Measurements from ENCODE around the gene BCAR3. TPM values are rescaled to one million over a fixed set of nuclear protein-coding genes. Genes with fewer than 3 reads are reported as not detected.

The BCAR3 gene
- total RNA-seq, 1 experiment from 2014 or later = 15.6 TPM

DNA sequence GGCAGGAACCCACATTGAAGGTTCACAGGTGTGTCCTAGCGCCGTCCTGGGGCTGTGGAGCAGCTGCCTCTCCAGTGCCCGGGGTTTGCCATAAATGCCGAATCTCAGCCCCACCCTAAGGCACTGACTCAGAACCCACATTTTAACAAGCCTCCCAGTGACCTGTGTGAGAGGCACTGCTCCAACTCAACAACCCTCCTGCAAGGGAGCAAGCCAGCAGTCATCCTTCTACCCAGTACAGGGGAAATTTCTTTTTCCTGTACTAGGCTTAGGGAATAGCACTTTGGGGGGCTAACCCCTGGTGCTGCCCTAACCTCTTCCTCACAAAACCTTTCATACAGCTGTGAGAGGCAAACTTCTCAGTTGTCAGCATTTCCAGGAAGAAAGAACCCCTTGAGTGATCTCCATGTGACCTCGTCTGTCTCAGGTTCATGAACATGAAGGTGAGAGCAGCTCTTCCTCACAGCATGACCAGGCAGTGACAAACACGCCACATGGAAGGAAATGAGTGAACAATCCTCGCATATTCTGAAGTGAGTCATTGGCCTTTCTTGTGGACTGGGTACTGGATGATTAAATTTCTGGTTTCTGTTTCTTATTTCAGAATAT lies 11.4 kb upstream of the BCAR3 start:
- intact Hi-C loops (cut with micrococcal nuclease; ENCODE audit: unreplicated experiment) = no loop called here
- DNase-seq = peak; percentile 57
- H3K9me3 Mint-ChIP-seq (ENCODE audit: low read depth, unreplicated experiment) = no peaks in the 10 kb centered on the region
- H3K36me3 Mint-ChIP-seq (ENCODE audit: insufficient read depth, unreplicated experiment) = no peaks in the 10 kb centered on the region
- H3K27ac Mint-ChIP-seq (ENCODE audit: unreplicated experiment) = no peak overlapping the region
- no peaks in the 10 kb centered on the region for H3K27me3 Mint-ChIP-seq (ENCODE audit: unreplicated experiment)
- BruUV-seq (replicated peaks) = TSS peak; percentile 78
- no peaks in the 10 kb centered on the region for H3K4me1 Mint-ChIP-seq (ENCODE audit: low read depth, unreplicated experiment)
- CTCF ChIA-PET = interaction anchor here (1.0 to 2.1 kb wide), 5 partner anchors 10 to 120 kb away, joined by 3 to 6 read pairs (median 4); partner anchors contain the start of gene BCAR3
- H3K4me3 Mint-ChIP-seq (ENCODE audit: low read depth, unreplicated experiment) = peak overlapping the region; percentile 29
- TF ChIP-seq, protein P1, sequence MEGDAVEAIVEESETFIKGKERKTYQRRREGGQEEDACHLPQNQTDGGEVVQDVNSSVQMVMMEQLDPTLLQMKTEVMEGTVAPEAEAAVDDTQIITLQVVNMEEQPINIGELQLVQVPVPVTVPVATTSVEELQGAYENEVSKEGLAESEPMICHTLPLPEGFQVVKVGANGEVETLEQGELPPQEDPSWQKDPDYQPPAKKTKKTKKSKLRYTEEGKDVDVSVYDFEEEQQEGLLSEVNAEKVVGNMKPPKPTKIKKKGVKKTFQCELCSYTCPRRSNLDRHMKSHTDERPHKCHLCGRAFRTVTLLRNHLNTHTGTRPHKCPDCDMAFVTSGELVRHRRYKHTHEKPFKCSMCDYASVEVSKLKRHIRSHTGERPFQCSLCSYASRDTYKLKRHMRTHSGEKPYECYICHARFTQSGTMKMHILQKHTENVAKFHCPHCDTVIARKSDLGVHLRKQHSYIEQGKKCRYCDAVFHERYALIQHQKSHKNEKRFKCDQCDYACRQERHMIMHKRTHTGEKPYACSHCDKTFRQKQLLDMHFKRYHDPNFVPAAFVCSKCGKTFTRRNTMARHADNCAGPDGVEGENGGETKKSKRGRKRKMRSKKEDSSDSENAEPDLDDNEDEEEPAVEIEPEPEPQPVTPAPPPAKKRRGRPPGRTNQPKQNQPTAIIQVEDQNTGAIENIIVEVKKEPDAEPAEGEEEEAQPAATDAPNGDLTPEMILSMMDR (IDR thresholded peaks at IDR 0.05; ENCODE audit: unreplicated experiment) = no peak

DNA sequence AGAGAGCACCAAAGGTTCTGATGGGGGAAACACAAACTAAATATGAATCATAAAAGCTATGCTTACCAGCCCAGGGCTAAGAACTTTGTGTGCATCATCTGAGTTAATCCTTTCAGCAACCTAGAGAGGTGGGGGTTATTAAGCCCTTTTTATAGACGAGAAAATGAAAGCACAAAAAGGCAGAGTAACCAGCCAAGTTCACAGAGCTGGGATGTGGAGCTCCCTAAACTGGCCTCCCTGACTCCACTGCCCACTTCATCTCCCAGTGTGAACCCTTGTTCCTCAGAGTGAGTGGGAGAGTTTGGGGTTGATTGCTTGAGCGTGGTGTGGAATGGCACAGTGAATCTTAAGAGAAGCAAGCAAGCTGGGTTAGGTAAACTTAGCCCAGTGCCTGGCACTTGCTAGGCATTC lies 10.8 kb upstream of the BCAR3 start:
- BruUV-seq (replicated peaks) = TSS peak; percentile 64

DNA sequence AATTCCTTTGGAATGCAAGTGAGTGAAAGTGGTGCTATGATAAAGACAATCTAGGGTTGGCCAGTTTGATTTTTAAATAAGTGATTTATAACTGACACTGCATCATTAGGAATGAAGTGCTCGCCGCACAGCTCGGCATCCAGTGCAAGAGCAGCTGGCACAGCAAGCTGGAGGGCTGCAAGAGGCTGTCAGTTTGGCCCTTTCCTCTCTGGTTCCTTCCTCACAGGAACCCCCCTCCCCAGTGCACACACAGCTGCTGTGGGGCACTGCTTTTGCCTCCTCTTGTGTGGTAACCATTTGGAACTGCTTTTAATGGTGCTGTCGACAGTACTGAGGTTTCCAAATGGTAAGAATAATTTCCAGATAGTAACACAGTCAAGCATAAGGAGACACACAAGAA lies 10.4 kb upstream of the BCAR3 start:
- CTCF ChIA-PET = interaction anchor here (1.0 to 2.1 kb wide), 3 partner anchors 11 to 63 kb away, joined by 3 to 6 read pairs (median 5); no protein-coding TSS in a partner anchor

More for the DNA sequence above, 10.8 kb upstream of the BCAR3 start:
- Mint-ChIP-seq H3K4me3 (ENCODE audit: low read depth, unreplicated experiment) (peak overlapping the region; percentile 29), H3K9me3 (ENCODE audit: low read depth, unreplicated experiment) (no peaks in the 10 kb centered on the region), H3K4me1 (ENCODE audit: low read depth, unreplicated experiment) (no peaks in the 10 kb centered on the region), H3K36me3 (ENCODE audit: insufficient read depth, unreplicated experiment) (no peaks in the 10 kb centered on the region), H3K27me3 (ENCODE audit: unreplicated experiment) (no peaks in the 10 kb centered on the region), H3K27ac (ENCODE audit: unreplicated experiment) (no peak overlapping the region)
- CTCF ChIA-PET = interaction anchor here (1.0 to 2.1 kb wide), 3 partner anchors 10 to 63 kb away, joined by 3 to 6 read pairs (median 5); no protein-coding TSS in a partner anchor
- DNase-seq = no peak
- intact Hi-C loops (cut with micrococcal nuclease; ENCODE audit: unreplicated experiment) = no loop called here
- TF ChIP-seq, protein P1 (IDR thresholded peaks at IDR 0.05; ENCODE audit: unreplicated experiment) = no peak

DNA sequence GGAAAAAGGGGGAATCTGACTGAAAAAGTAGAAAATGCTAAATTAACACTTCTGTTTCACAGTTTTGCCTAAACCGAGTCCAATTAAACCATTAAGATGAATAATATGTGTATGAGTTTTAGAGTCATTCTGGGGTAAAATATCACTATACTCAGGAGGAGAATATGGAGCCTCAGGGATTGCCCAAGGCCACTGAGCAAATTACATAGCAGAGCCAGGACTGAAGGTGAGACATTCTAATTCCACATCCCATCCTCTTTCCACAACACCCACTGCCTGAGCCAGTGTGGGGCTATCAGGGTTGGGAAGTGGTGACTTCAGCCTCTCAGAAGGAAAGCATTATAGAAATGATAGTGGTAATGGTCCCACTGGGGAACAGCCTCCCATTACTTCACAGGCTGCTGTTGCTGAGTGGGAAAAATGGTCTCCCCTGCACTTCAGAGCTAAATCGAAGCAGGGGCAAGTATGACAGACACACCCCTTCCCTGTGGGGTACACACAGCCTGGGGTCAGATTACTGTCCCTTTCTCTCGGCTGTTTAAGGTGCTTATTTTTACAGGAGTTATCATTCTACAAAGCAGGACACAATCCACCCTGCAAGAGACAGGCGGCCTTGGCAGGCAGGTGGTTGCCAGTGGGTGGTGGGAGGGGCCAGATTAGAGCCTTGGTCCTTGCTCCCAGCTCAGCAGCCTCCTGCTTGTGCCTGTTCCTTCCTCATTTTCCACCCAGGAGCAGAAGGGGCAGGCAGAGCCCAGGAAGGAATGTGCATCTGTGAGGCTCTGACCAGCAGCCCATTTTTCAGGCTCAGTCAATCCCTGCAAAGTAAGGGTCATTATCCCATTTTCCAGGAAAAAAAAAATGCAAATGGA lies 9.5 kb upstream of the BCAR3 start:
- intact Hi-C loops (cut with micrococcal nuclease; ENCODE audit: unreplicated experiment) = no loop called here
- H3K4me1 Mint-ChIP-seq (ENCODE audit: low read depth, unreplicated experiment) = peaks cover 2% of the 10 kb centered on the region
- H3K27me3 Mint-ChIP-seq (ENCODE audit: unreplicated experiment) = no peaks in the 10 kb centered on the region
- no peak overlapping the region for H3K27ac Mint-ChIP-seq (ENCODE audit: unreplicated experiment)
- H3K36me3 Mint-ChIP-seq (ENCODE audit: insufficient read depth, unreplicated experiment) = no peaks in the 10 kb centered on the region
- H3K4me3 Mint-ChIP-seq (ENCODE audit: low read depth, unreplicated experiment) = no peak overlapping the region
- TF ChIP-seq, protein P1 (IDR thresholded peaks at IDR 0.05; ENCODE audit: unreplicated experiment) = no peak
- BruUV-seq (replicated peaks) = no TSS peak
- peak; percentile 39 for DNase-seq
- CTCF ChIA-PET = no interaction called here
- no peaks in the 10 kb centered on the region for H3K9me3 Mint-ChIP-seq (ENCODE audit: low read depth, unreplicated experiment)

More for the DNA sequence above, 10.4 kb upstream of the BCAR3 start:
- no peaks in the 10 kb centered on the region for H3K4me1 Mint-ChIP-seq (ENCODE audit: low read depth, unreplicated experiment)
- H3K27me3 Mint-ChIP-seq (ENCODE audit: unreplicated experiment) = no peaks in the 10 kb centered on the region
- intact Hi-C loops (cut with micrococcal nuclease; ENCODE audit: unreplicated experiment) = no loop called here
- BruUV-seq (replicated peaks) = no TSS peak
- no peak overlapping the region for H3K27ac Mint-ChIP-seq (ENCODE audit: unreplicated experiment)
- H3K36me3 Mint-ChIP-seq (ENCODE audit: insufficient read depth, unreplicated experiment) = no peaks in the 10 kb centered on the region
- DNase-seq = no peak
- H3K4me3 Mint-ChIP-seq (ENCODE audit: low read depth, unreplicated experiment) = peak overlapping the region; percentile 29
- TF ChIP-seq, protein P1 (IDR thresholded peaks at IDR 0.05; ENCODE audit: unreplicated experiment) = no peak
- H3K9me3 Mint-ChIP-seq (ENCODE audit: low read depth, unreplicated experiment) = no peaks in the 10 kb centered on the region
